GM19035 (cell line): ENCODE measurements around the gene CA10.
A peak's percentile ranks its signal among the peaks of the same experiment; 100 is the strongest.

Source experiments
- ATAC-seq: cut with Tn5 transposase; IDR thresholded peaks from one replicate; pipeline ENCODE4 v1.9.1; 2021; ENCODE audit not compliant: unreplicated experiment

The CA10 gene

DNA sequence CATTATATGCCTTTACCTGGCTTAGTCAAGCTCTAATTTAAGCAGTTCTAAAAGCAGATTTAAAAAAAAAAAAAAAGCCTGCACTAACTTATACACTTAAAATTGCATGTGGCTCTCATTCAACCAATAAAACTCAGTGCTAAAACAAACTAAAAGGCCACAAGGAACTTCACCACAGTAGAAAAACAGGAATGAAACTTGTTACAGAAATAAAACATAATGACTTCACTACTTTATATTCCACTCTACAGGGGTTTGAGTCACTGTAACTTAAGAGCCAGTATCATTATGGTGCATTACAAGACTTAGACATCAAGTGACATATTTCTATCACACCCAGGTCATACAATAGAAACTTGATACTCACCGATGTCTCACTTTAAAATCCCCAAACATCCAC lies 11.1 kb downstream of the CA10 start:
- peak; percentile 59 for ATAC-seq

GRCh38 chr17:52145476-52145875 lies 13.0 kb downstream of the CA10 start:
- ATAC-seq = no peak

DNA sequence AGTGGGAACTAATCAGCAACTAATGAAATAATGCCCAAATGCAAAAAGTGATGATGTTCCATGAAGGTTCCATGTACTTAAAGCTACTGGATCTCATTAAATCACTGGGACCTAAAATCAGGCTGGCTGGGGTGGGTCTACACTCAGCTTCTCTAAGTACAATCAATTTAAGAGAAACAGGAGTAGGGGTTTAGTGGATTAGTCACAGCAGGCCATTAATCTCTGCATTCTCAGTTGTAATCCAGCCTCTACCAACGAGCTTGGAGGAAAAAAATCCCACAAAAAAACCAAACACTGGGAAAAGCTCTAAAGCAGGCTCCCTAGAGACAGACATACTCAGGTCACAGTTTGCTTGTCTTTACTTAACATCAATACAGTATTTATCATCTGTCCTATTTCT lies 15.0 kb downstream of the CA10 start:
- ATAC-seq = no peak

DNA sequence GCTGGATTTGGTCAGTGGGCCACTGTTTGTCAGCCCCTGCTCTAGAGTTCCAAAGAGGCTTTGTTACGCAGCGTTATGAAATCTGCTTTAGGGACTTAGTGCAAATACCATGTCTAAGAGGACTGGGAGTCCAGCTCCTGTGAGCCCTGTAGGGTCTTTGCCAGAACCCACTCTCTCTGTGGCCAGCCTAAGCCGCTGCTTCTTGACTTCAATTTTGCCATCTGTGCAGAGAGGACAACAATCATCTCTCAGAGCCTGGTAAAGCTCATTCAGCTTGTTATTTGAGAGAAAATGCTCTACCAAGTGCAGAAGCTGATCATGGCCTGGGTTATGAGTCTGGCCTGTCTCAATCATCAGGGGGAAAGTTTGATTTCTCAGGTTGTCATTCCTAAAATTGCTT lies 17.9 kb downstream of the CA10 start:
- ATAC-seq = no peak

GRCh38 chr17:52138752-52139151 lies 19.8 kb downstream of the CA10 start:
- ATAC-seq = no peak

GRCh38 chr17:52138350-52138749 lies 20.2 kb downstream of the CA10 start:
- no peak for ATAC-seq

DNA sequence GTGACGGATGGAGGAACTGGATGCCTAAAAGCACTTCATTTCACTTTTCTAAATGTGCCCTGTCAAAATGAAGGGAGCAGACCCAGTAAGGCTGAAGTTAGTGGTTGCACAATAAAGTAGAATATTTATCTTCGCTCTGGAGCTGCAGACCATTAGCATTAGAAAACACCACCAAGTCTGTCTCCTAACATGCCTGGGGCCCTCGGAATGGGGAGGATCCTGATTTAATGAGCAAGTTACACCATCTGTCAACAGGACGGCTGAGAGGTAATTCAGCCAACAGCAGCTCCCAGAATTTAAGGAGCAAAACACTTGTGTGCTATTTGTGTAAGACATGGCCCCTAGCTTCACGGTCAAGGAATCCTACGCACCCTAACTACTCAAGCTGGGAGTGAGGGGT lies 22.3 kb downstream of the CA10 start:
- ATAC-seq = no peak

DNA sequence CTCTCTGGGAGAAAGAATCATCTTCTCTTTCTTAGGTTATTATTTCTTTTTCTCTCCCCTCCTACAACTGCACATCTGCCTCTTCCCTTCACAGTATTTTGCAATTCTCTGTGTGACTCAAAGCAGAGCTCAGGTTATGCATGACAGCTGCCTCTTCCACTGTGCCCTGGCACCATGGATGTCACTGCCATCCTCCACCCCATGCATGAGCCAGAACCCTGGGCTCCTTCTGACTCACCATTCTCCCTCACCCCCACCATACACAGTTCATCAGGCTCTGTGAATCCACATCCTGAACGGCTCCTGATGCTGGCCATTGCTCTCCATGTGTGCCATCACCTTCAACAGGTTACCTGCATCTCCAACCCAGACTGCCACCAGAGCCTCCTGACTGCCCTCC lies 23.9 kb downstream of the CA10 start:
- ATAC-seq = no peak

- ATAC-seq = no peak
Observed at GRCh38 chr17:52128721-52129120, 29.8 kb downstream of the CA10 start.

- no peak for ATAC-seq
Observed at GRCh38 chr17:52124993-52125392, 33.5 kb downstream of the CA10 start.

DNA sequence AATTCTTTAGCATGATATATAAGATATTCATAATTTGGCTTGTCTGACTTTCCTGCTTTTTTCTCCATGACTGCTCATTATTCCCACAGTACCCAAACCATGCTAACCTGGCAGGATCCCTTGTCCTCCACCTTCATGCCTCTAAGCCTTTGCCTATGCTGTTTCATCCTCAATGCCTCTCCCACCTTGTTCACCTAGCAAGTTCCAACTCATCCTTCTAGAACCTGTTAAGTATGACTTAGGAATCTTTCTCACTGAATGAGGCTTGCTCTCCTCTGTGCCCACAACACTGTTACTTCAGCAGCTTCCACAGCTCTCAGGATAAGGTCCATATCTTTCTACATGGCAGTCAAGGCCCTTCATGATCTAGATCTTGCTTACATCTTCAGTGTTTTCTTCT lies 34.0 kb downstream of the CA10 start:
- ATAC-seq = no peak

DNA sequence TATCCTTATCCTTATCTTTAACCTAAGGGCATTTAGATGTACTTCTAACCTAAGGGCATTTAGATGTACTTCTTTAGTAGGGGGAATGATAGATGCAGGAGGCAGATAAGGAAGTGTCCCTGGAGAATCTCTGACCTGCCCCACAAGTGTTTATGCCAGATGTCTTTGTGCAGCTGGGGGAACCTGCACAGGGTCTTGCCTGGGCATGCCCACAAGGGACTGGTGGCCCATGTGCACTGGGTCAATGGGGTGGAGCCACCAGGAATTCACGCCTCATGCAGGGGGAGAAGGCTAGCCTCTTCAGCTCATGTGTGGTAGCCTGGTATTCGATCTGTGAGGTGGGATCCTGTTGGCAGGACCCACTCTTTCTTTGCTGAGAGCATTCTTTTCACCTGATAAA lies 38.0 kb downstream of the CA10 start:
- no peak for ATAC-seq

GRCh38 chr17:52110923-52111581 lies 47.5 kb downstream of the CA10 start:
- ATAC-seq = no peak

DNA sequence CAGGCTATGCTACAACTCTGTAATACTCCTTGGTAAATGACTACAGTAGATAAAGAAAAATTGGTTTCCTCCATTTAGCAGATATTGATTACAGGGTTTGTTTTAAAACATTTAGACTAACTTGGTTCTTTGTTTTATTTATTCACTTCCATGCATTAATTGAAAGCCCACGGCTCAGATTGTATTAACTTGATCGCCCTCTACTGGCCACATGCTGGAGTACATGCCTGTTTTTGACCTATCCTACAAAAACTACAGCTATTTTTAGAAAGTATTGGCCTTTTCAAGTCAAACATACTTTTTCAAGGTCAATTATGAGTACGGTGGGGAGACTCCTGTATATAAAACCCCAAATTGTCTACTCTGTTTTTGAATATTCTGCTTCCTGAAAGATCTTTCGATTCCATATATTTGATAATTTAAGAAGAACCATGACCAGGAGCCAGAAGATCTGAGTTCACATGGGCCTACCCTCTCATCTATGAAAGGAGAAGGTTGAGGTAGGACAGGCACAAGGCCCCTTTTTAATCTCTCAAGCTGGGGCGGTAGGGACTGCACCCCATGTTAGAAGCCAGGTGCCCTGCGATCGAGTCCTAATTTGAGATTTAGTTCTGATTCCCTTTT lies 51.8 kb downstream of the CA10 start:
- ATAC-seq = no peak

DNA sequence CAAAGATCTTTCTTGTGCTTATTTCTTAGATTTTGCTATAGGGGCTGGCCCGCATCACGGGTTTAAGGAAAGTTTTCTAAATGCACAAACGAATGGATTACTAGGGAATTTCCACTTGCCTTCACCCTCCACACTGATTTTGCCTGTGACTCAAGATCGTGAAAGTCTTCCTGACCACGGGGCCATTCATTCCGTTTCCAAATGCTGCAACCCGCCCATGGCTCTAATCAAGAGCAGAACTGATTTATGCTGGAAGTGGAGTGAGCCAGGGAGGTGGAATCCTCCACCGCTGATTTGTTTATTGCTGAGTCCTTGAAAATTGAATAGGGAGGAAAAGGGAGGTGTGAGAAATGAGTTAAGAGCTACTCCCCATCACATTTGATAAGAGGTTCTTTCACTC lies 52.4 kb downstream of the CA10 start:
- no peak for ATAC-seq

- ATAC-seq = no peak
Observed at GRCh38 chr17:52105591-52105990, 52.9 kb downstream of the CA10 start.

- ATAC-seq = no peak
Observed at GRCh38 chr17:52096056-52096455, 62.5 kb downstream of the CA10 start.

DNA sequence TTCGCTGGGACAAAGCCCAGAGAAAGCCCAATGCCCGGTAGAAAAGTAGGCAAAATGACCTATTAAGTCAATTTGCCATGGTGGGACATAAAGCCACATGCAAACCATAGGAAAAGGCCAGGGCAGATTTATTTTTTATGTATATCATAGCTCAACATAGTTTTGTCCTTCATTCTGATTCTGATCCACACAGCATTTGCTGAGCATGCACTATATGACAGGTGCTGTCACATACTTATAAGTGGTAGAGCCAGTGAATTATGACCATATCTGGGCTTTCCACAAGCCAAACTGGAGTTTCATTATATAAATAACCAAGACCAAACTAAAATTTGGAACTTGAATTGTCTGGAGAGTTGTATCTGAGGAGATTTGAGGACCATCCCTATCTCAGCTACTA lies 74.3 kb downstream of the CA10 start:
- no peak for ATAC-seq

- no peak for ATAC-seq
Observed at GRCh38 chr17:52079496-52079895, 79.0 kb downstream of the CA10 start.

DNA sequence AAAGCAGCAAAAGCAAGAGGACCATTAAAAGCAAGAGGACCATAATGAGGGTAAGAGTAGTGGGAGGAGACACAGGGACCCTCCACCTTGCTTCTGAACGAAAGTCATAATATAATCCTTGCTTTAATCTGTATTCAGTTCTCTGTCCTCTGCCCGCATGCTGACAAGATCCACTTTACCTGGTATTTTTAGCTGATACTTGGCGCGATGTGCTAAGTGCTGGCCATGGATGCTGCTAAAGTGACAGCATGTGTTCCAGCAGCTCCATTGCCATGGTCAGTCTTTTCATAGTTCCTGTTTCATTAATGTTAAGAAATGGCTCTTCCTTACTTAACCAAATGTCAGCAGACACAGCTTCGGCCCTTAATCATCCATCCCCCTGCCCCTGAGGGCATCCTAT lies 86.8 kb downstream of the CA10 start:
- no peak for ATAC-seq

DNA sequence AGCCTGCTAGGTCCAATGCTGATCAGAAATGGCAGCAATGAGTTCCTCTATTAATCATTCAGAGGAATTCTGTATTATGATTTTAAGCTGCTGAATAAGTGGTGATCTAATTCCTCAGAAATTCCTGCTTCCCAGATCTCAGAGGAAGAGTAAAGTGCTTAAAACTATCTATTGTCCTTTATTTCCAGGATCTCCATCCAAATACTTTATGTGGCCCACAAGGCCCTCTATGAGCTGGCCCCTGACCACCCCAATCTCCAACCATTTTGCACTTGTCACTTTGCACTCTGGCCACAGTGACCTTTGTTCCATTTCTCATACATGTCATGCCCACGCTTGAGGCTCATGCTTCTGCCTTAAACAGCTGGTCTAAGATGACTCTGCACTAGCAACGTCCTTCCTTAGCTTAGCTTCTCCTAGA lies 93.7 kb downstream of the CA10 start:
- ATAC-seq = no peak

DNA sequence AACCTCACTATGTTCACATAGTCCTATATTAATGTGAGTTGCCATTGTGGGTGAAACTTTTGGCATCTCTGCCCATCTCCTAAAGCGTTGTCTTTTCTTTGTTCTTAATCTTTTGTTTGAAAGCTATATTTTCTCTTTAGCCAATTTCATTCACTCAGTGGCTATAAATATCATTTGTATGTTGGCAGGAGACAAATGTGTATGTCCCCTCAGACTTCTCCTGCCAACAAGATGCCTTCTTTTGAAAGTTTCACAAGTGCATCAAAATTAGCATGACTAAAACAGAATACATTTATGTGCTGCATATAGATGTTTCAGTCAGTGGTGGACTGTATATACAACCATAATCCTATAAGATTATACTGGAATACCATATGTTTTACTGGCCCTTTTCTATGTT lies 109.0 kb downstream of the CA10 start:
- no peak for ATAC-seq

- ATAC-seq = no peak
Observed at GRCh38 chr17:52049051-52049450, 109.5 kb downstream of the CA10 start.
